ENCODE measurements around the gene SEMA6A. TPM values are rescaled to one million over a fixed set of nuclear protein-coding genes. Genes with fewer than 3 reads are reported as not detected.

SEMA6A gene
- total and polyA plus RNA-seq, 10 donors = 0.88 to 78.6 (median 30.4) TPM

DNA sequence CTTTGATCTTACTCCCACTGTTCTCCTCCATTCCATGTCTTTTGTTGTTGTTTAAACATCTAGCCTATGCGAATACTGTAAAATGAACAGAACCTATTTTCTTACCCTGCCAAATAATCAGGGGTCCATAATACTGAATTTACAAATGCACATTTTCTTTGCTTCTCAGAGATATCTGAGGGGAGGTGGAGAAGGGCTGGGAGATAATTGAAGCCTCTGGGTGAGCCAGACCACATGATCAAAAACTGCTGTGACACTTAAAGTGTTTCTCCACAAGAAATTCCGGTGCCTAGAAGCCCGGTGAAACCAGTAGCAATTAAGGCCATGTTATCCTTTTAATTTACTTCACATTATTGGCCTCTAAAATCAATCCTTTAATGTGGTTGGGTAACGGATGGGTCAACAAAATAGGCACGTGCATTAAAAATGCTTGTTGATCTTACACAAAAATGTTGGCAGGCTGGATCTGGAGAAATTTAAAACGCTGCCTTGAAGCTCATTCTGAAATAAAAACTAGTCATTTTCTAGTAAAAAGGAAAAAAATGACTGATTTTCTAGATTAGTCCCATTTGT lies 10.8 kb downstream of the SEMA6A start:
- H3K4me1 ChIP-seq = peaks cover 0 to 38% (median 17%) of the 10 kb centered on the region in 6 donors
- TF ChIP-seq POLR2A (IDR thresholded peaks at IDR 0.05) (no peak), POLR2AphosphoS5 (IDR thresholded peaks at IDR 0.05) (no peak)
- TF ChIP-seq, protein P1, sequence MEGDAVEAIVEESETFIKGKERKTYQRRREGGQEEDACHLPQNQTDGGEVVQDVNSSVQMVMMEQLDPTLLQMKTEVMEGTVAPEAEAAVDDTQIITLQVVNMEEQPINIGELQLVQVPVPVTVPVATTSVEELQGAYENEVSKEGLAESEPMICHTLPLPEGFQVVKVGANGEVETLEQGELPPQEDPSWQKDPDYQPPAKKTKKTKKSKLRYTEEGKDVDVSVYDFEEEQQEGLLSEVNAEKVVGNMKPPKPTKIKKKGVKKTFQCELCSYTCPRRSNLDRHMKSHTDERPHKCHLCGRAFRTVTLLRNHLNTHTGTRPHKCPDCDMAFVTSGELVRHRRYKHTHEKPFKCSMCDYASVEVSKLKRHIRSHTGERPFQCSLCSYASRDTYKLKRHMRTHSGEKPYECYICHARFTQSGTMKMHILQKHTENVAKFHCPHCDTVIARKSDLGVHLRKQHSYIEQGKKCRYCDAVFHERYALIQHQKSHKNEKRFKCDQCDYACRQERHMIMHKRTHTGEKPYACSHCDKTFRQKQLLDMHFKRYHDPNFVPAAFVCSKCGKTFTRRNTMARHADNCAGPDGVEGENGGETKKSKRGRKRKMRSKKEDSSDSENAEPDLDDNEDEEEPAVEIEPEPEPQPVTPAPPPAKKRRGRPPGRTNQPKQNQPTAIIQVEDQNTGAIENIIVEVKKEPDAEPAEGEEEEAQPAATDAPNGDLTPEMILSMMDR (IDR thresholded peaks at IDR 0.05 in 8 of 11, conservative IDR thresholded peaks at IDR 0.05 in 3 of 11) = no peak

DNA sequence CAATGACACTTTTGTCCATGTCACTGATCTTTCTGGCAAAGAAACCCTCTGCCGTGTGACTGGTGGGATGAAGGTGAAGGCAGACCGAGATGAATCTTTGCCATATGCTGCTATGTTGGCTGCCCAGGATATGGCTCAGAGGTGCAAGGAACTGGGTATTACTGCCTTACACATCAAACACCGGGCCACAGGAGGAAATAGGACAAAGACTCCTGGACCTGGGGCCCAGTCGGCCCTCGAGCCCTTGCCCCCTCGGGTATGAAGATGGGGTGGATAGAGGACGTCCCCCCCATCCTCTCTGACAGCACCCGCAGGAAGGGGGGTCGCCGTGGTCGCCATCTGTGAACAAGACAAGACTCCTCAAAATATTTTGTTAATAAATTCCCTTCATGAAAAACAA lies 12.0 kb downstream of the SEMA6A start:
- no peaks in the 10 kb centered on the region for H3K9me3 ChIP-seq
- no peaks in the 10 kb centered on the region for H3K27me3 ChIP-seq (replicated peaks in 1 of 7)
- H3K27ac ChIP-seq = peak overlapping the region in 4 of 8 donors; percentile 6 to 51 (median 23)
- H3K36me3 ChIP-seq = no peaks in the 10 kb centered on the region
- peaks cover 0 to 38% (median 17%) of the 10 kb centered on the region in 6 donors for H3K4me1 ChIP-seq
- no peak overlapping the region for H3K4me3 ChIP-seq
- intact Hi-C loops (cut with DNase I; ENCODE audit: low total_unique reads) = no loop called here
- TF ChIP-seq, protein P1 (IDR thresholded peaks at IDR 0.05 in 8 of 11, conservative IDR thresholded peaks at IDR 0.05 in 3 of 11) = no peak
- TF ChIP-seq POLR2A (IDR thresholded peaks at IDR 0.05) (no peak), POLR2AphosphoS5 (IDR thresholded peaks at IDR 0.05) (no peak)
- WGBS, 5 donors = 77 to 87% (median 80%) methylated on average over 11 of the region's 11 CpGs
- no peak for DNase-seq

More for the DNA sequence above, 10.8 kb downstream of the SEMA6A start:
- DNase-seq = no peak
- no peaks in the 10 kb centered on the region for H3K36me3 ChIP-seq
- 68 to 79% (median 75%) methylated on average over 6 of the region's 6 CpGs for WGBS, 5 donors
- no peaks in the 10 kb centered on the region for H3K9me3 ChIP-seq
- H3K4me3 ChIP-seq = no peak overlapping the region
- intact Hi-C loops (cut with DNase I; ENCODE audit: low total_unique reads) = no loop called here
- peak overlapping the region in 5 of 8 donors; percentile 10 to 57 (median 51) for H3K27ac ChIP-seq
- peaks cover 0 to under 1% (median 0%) of the 10 kb centered on the region in 7 donors for H3K27me3 ChIP-seq (replicated peaks in 1 of 7)

DNA sequence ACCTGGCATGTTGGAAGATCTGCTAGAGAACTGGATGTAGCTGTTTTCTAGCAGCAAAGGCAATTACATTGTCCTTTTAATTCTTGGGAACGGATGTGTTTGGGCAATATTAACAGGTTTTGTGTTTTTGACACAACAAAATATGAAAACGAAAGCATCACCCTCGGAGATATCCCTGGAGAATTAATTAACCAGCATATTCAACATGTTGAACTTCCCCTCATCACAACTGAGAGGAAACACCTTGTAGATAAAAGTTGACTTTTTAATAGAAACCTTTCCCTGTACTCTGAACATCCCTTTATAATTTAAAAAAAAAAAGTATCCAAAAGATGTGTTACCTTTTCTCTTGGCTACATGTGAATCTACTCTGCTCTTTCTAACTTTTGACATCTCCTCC lies 13.0 kb downstream of the SEMA6A start:
- intact Hi-C loops (cut with DNase I; ENCODE audit: low total_unique reads) = no loop called here
- 19 to 55% (median 26%) methylated on average over 3 of the region's 3 CpGs for WGBS, 5 donors
- no peaks in the 10 kb centered on the region for H3K9me3 ChIP-seq

DNA sequence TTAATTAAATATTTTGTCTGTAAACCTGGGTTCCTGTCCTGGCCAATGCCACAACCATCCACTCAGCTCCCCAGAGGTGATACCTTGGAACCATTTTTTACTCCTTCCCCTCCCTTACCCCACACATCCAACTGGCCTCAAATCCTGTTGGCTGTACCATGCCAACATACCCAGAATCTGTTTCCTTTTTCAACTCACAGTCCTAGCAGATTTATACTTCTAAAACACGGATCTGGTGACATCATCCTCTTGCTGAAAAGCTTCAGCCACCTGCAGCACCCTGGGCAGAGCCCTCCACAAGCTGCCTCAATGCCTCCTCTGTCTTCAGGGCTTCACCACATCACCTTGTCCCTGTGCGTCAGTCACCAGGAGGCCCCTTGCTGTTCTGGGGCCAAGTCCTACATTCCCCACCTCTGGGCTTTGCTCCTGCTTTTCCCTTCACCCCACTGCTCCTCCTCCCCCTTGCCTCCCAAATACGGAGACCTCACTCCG lies 14.9 kb downstream of the SEMA6A start:
- no peak for DNase-seq
- TF ChIP-seq POLR2A (IDR thresholded peaks at IDR 0.05) = no peak
- TF ChIP-seq, protein P1 (IDR thresholded peaks at IDR 0.05 in 8 of 11, conservative IDR thresholded peaks at IDR 0.05 in 3 of 11) = no peak
- no peak for TF ChIP-seq POLR2AphosphoS5 (IDR thresholded peaks at IDR 0.05)
- H3K27ac ChIP-seq = no peak overlapping the region
- H3K36me3 ChIP-seq = no peaks in the 10 kb centered on the region
- H3K4me1 ChIP-seq = peaks cover 0 to 24% (median 10%) of the 10 kb centered on the region in 6 donors
- intact Hi-C loops (cut with DNase I; ENCODE audit: low total_unique reads) = no loop called here
- H3K4me3 ChIP-seq = no peak overlapping the region
- no peaks in the 10 kb centered on the region for H3K9me3 ChIP-seq
- 79 to 88% (median 84%) methylated on average over 4 of the region's 4 CpGs for WGBS, 5 donors
- no peaks in the 10 kb centered on the region for H3K27me3 ChIP-seq (replicated peaks in 1 of 7)

More for the DNA sequence above, 13.0 kb downstream of the SEMA6A start:
- H3K27me3 ChIP-seq (replicated peaks in 1 of 7) = no peaks in the 10 kb centered on the region
- H3K36me3 ChIP-seq = no peaks in the 10 kb centered on the region
- peak overlapping the region in 1 of 8 donors; percentile 1 for H3K4me3 ChIP-seq
- peaks cover 0 to 37% (median 17%) of the 10 kb centered on the region in 6 donors for H3K4me1 ChIP-seq
- TF ChIP-seq POLR2A (IDR thresholded peaks at IDR 0.05) (no peak), POLR2AphosphoS5 (IDR thresholded peaks at IDR 0.05) (no peak)
- TF ChIP-seq, protein P1 (IDR thresholded peaks at IDR 0.05 in 8 of 11, conservative IDR thresholded peaks at IDR 0.05 in 3 of 11) = no peak
- H3K27ac ChIP-seq = peak overlapping the region in 4 of 8 donors; percentile 6 to 51 (median 27)
- DNase-seq = no peak
